ENCODE measurements around the gene DCAF8. TPM values are rescaled to one million over a fixed set of nuclear protein-coding genes. Genes with fewer than 3 reads are reported as not detected.

Gene DCAF8
- total and polyA plus RNA-seq, 2 donors (not counting 3 experiments of a cell fraction or from before 2014, with no cell fraction given) = 85.5 to 106 TPM

DNA sequence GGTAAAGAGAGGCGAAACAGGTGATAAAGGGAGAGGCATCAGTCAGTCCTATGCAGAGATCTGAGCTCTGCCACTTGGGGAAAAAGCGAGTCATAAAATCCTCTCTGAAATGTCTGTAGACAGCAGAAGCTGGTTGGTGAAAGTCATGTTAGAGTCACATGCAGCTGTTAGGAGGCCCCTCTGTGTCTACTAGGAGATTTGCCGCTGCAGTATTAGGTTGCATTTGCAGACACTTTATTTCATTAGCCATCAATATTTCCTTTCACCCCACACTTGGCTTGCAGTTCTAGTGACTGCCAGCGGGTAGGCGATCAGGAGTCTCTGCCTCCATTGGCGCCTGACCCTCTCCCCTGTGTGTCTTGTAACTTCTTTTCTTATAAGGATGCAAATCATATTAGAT, 94.8 kb downstream of the DCAF8 start:
- Histone ChIP-seq H3K4me2 (ENCODE audit: insufficient read depth, low read length) (no peak overlapping the region), H3K9ac (replicated peaks; ENCODE audit: extremely low read depth, insufficient read depth, low read length) (no peak overlapping the region), H3K4me3 (replicated peaks in 1 of 3; ENCODE audit: insufficient read depth in 1 of 3, low read depth in 1 of 3, low read length in 3 of 3) (no peak overlapping the region), H3K36me3 (ENCODE audit: control insufficient read depth in 2 of 2, extremely low read depth in 1 of 2, insufficient read depth in 2 of 2, low read length in 2 of 2) (no peaks in the 10 kb centered on the region), H4K20me1 (replicated peaks; ENCODE audit: control insufficient read depth, extremely low read depth, insufficient read depth, low read length) (no peaks in the 10 kb centered on the region), H2AFZ (ENCODE audit: low read depth, low read length) (no peak overlapping the region), H3K27ac (ENCODE audit: insufficient read depth, low read depth, low read length) (no peak overlapping the region), H3K9me1 (replicated peaks; ENCODE audit: control insufficient read depth, extremely low read depth, insufficient read depth, low read length) (no peaks in the 10 kb centered on the region), H3K27me3 (ENCODE audit: control insufficient read depth in 2 of 2, insufficient read depth in 2 of 2, low read length in 2 of 2) (peaks cover 7 to 9% of the 10 kb centered on the region in 2 experiments), H3K9me3 (replicated peaks; ENCODE audit: control insufficient read depth, insufficient read depth, low read length) (no peaks in the 10 kb centered on the region), H3K4me1 (ENCODE audit: control insufficient read depth, extremely low read depth, insufficient read depth, low read length) (no peaks in the 10 kb centered on the region), H3K79me2 (ENCODE audit: control insufficient read depth, insufficient read depth, low read length) (no peaks in the 10 kb centered on the region)
- FAIRE-seq = no peak
- POLR2A ChIA-PET = no interaction called here
- intact Hi-C loops (cut with micrococcal nuclease) (no loop called here), dilution Hi-C loops (cut with MboI; ENCODE audit: extremely low pct_ligation_motif_present, low sequenced_read_pairs) (no loop called here)
- CTCF ChIA-PET = interaction anchor here (1.2 to 1.7 kb wide), 3 partner anchors 26 to 89 kb away, joined by 3 to 7 read pairs (median 4); no protein-coding TSS in a partner anchor
- no TSS peak for BruUV-seq (replicated peaks)
- no peak for DNase-seq (ENCODE audit: low read depth, low spot score)
- no peak for TF ChIP-seq EZH2 (IDR thresholded peaks at IDR 0.05; ENCODE audit: borderline replicate concordance, low read depth, low read length, severe bottlenecking)
- TF ChIP-seq JUN (IDR thresholded peaks at IDR 0.05; ENCODE audit: borderline replicate concordance, insufficient read depth, insufficient read length, low read depth) = no peak
- no peak for TF ChIP-seq GATA2 (IDR thresholded peaks at IDR 0.05; ENCODE audit: insufficient read depth, insufficient read length, low read depth, low read length)
- no peak for TF ChIP-seq FOS (IDR thresholded peaks at IDR 0.05; ENCODE audit: borderline replicate concordance, insufficient read depth, low read length)
- TF ChIP-seq, protein P1, sequence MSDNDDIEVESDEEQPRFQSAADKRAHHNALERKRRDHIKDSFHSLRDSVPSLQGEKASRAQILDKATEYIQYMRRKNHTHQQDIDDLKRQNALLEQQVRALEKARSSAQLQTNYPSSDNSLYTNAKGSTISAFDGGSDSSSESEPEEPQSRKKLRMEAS (IDR thresholded peaks at IDR 0.05; ENCODE audit: insufficient read depth, insufficient read length) = no peak
- TF ChIP-seq, protein P2, sequence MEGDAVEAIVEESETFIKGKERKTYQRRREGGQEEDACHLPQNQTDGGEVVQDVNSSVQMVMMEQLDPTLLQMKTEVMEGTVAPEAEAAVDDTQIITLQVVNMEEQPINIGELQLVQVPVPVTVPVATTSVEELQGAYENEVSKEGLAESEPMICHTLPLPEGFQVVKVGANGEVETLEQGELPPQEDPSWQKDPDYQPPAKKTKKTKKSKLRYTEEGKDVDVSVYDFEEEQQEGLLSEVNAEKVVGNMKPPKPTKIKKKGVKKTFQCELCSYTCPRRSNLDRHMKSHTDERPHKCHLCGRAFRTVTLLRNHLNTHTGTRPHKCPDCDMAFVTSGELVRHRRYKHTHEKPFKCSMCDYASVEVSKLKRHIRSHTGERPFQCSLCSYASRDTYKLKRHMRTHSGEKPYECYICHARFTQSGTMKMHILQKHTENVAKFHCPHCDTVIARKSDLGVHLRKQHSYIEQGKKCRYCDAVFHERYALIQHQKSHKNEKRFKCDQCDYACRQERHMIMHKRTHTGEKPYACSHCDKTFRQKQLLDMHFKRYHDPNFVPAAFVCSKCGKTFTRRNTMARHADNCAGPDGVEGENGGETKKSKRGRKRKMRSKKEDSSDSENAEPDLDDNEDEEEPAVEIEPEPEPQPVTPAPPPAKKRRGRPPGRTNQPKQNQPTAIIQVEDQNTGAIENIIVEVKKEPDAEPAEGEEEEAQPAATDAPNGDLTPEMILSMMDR (IDR thresholded peaks at IDR 0.05; ENCODE audit: extremely low read depth in 1 of 2, insufficient read depth in 1 of 2, low read depth in 1 of 2, low read length in 2 of 2) = no peak
- TF ChIP-seq POLR2A (IDR thresholded peaks at IDR 0.05; ENCODE audit: low read depth, low read length) = no peak
- TF ChIP-seq MYC (IDR thresholded peaks at IDR 0.05; ENCODE audit: low read depth, low read length) = no peak
- no peak for TF ChIP-seq POLR2AphosphoS5 (IDR thresholded peaks at IDR 0.05; ENCODE audit: insufficient read depth, low read depth, low read length)

All from endothelial cell of umbilical vein (primary cell).